Inflammatory macrophage treated with lipopolysaccharide for 1 hour (primary cell): ENCODE data around the gene FLRT1.
"Not testable (repeated sequence)": the region's sequence is repeated elsewhere in the genome, so short reads cannot be mapped to it uniquely, and the experiment has no call there.

Source experiments
- DNase-seq, 2 donors: peaks; one replicate each; pipeline ENCODE4 v3.0.0-alpha.2; 2020 to 2022

Gene FLRT1

GRCh38 chr11:64025205-64025604 is 10.5 kb upstream of the FLRT1 start:
- DNase-seq, result no peak

GRCh38 chr11:64026575-64027205 is 9.0 kb upstream of the FLRT1 start:
- peak in 1 of 2 donors; percentile 8 for DNase-seq

- peak; percentile 38 to 44 for DNase-seq
Measured at GRCh38 chr11:64027651-64028397, 7.9 kb upstream of the FLRT1 start.

- no peak for DNase-seq
Measured at GRCh38 chr11:64028398-64029115, 7.2 kb upstream of the FLRT1 start.

GRCh38 chr11:64029773-64030172 is 6.0 kb upstream of the FLRT1 start:
- no peak for DNase-seq

- DNase-seq, result no peak
Measured at GRCh38 chr11:64031001-64031400, 4.7 kb upstream of the FLRT1 start.

- DNase-seq, result no peak
Measured at GRCh38 chr11:64032050-64032449, 3.7 kb upstream of the FLRT1 start.

GRCh38 chr11:64034411-64034811 is 1.3 kb upstream of the FLRT1 start:
- no peak for DNase-seq

- no peak for DNase-seq
Measured at GRCh38 chr11:64035081-64035524, 628 bp upstream of the FLRT1 start.

GRCh38 chr11:64036087-64037026 is 626 bp downstream of the FLRT1 start:
- DNase-seq, result peak in 1 of 2 donors; percentile 21

GRCh38 chr11:64037027-64037634 is 1.4 kb downstream of the FLRT1 start:
- DNase-seq, result no peak

- no peak for DNase-seq
Measured at GRCh38 chr11:64038500-64038899, 2.8 kb downstream of the FLRT1 start.

GRCh38 chr11:64039012-64039665 is 3.4 kb downstream of the FLRT1 start:
- DNase-seq, result no peak

GRCh38 chr11:64040684-64041322 is 5.1 kb downstream of the FLRT1 start:
- no peak for DNase-seq

GRCh38 chr11:64041846-64042245 is 6.1 kb downstream of the FLRT1 start:
- DNase-seq, result no peak

GRCh38 chr11:64042301-64042700 is 6.6 kb downstream of the FLRT1 start:
- DNase-seq, result no peak

- no peak for DNase-seq
Measured at GRCh38 chr11:64043545-64043944, 7.8 kb downstream of the FLRT1 start.

GRCh38 chr11:64044730-64045393 is 9.1 kb downstream of the FLRT1 start:
- no peak for DNase-seq

GRCh38 chr11:64045700-64046099 is 10.0 kb downstream of the FLRT1 start:
- no peak for DNase-seq

- DNase-seq, result not testable (repeated sequence)
Measured at GRCh38 chr11:64047373-64047772, 11.6 kb downstream of the FLRT1 start.
